Measurements from ENCODE around the gene KLK12. TPM values are rescaled to one million over a fixed set of nuclear protein-coding genes. Genes with fewer than 3 reads are reported as not detected.

The KLK12 gene
- polyA plus RNA-seq, 1 donor from 2014 or later: not detected

- no peak overlapping the region for H2AFZ ChIP-seq (ENCODE audit: low read depth, low read length)
- H3K79me2 ChIP-seq (replicated peaks; ENCODE audit: insufficient read depth, low read length): no peaks in the 10 kb centered on the region
- no peak overlapping the region for H3K4me2 ChIP-seq (ENCODE audit: low read length)
- H3K27ac ChIP-seq (ENCODE audit: low read length): no peak overlapping the region
- H3K9ac ChIP-seq (ENCODE audit: low read length): no peak overlapping the region
- no peaks in the 10 kb centered on the region for H4K20me1 ChIP-seq (ENCODE audit: insufficient read depth)
- H3K9me2 ChIP-seq (ENCODE audit: insufficient read depth, low read length): no peaks in the 10 kb centered on the region
- no peak for TF ChIP-seq CTCF (IDR thresholded peaks at IDR 0.05; ENCODE audit: poor library complexity, severe bottlenecking)
- no peak for TF ChIP-seq REST (IDR thresholded peaks at IDR 0.05; ENCODE audit: borderline replicate concordance)
- TF ChIP-seq EP300 (conservative IDR thresholded peaks at IDR 0.05; ENCODE audit: poor library complexity, severe bottlenecking): no peak
- no peak for TF ChIP-seq MXI1 (conservative IDR thresholded peaks at IDR 0.05; ENCODE audit: poor library complexity, severe bottlenecking)
- TF ChIP-seq POLR2AphosphoS5 (IDR thresholded peaks at IDR 0.05): no peak
- no peak for TF ChIP-seq SMC3 (conservative IDR thresholded peaks at IDR 0.05; ENCODE audit: poor library complexity)
- TF ChIP-seq RAD21 (conservative IDR thresholded peaks at IDR 0.05): no peak
- H3F3A ChIP-seq (ENCODE audit: insufficient read depth, low read length, poor library complexity, severe bottlenecking): no peaks in the 10 kb centered on the region
- peaks cover 5% of the 10 kb centered on the region for H3K27me3 ChIP-seq (ENCODE audit: insufficient read depth, low read depth, low read length)
- no peak overlapping the region for H3K4me3 ChIP-seq (ENCODE audit: low read length)
- no peaks in the 10 kb centered on the region for H3K9me3 ChIP-seq (ENCODE audit: low read length)
- H3K36me3 ChIP-seq (ENCODE audit: insufficient read depth, low read length): no peaks in the 10 kb centered on the region
Measured at GRCh38 chr19:51059715-51060114, 24.9 kb upstream of the KLK12 start.

- no peak overlapping the region for H3K9ac ChIP-seq (ENCODE audit: low read length)
- no peaks in the 10 kb centered on the region for H3K9me2 ChIP-seq (ENCODE audit: insufficient read depth, low read length)
- TF ChIP-seq POLR2AphosphoS5 (IDR thresholded peaks at IDR 0.05) (no peak), RAD21 (conservative IDR thresholded peaks at IDR 0.05) (no peak), CTCF (IDR thresholded peaks at IDR 0.05; ENCODE audit: poor library complexity, severe bottlenecking) (no peak), EZH2 (IDR thresholded peaks at IDR 0.05; ENCODE audit: borderline replicate concordance, insufficient read depth, low read length, poor library complexity, severe bottlenecking) (no peak), MXI1 (conservative IDR thresholded peaks at IDR 0.05; ENCODE audit: poor library complexity, severe bottlenecking) (no peak), EP300 (conservative IDR thresholded peaks at IDR 0.05; ENCODE audit: poor library complexity, severe bottlenecking) (no peak), REST (IDR thresholded peaks at IDR 0.05; ENCODE audit: borderline replicate concordance) (no peak), SMC3 (conservative IDR thresholded peaks at IDR 0.05; ENCODE audit: poor library complexity) (no peak), TAF1 (IDR thresholded peaks at IDR 0.05; ENCODE audit: low read depth) (no peak)
- no peaks in the 10 kb centered on the region for H3K9me3 ChIP-seq (ENCODE audit: low read length)
- no peak overlapping the region for H3K4me3 ChIP-seq (ENCODE audit: low read length)
- H3K79me2 ChIP-seq (replicated peaks; ENCODE audit: insufficient read depth, low read length): no peaks in the 10 kb centered on the region
- no peak overlapping the region for H3K4me2 ChIP-seq (ENCODE audit: low read length)
- H2AFZ ChIP-seq (ENCODE audit: low read depth, low read length): no peak overlapping the region
- no peaks in the 10 kb centered on the region for H3K36me3 ChIP-seq (ENCODE audit: insufficient read depth, low read length)
- no peaks in the 10 kb centered on the region for H3F3A ChIP-seq (ENCODE audit: insufficient read depth, low read length, poor library complexity, severe bottlenecking)
- no peaks in the 10 kb centered on the region for H4K20me1 ChIP-seq (ENCODE audit: insufficient read depth)
- H3K27ac ChIP-seq (ENCODE audit: low read length): no peak overlapping the region
- H3K27me3 ChIP-seq (ENCODE audit: insufficient read depth, low read depth, low read length): no peaks in the 10 kb centered on the region
Measured at GRCh38 chr19:51055866-51056265, 21.1 kb upstream of the KLK12 start.

Data from neural cell (in vitro differentiated cells).